Endothelial cell of umbilical vein (primary cell): ENCODE results near the gene COLGALT1. TPM values are rescaled to one million over a fixed set of nuclear protein-coding genes. Genes with fewer than 3 reads are reported as not detected.
"Not testable (repeated sequence)": the region's sequence is repeated elsewhere in the genome, so short reads cannot be mapped to it uniquely, and the experiment has no call there.

Experiments used
- BruUV-seq: library from RNA; stranded (reverse); fragments of 400-500 nt; replicated peaks from 2 replicates; lab custom pipeline; 2021; lab: Mats Ljungman, UMichigan
- CTCF ChIA-PET: fragments of 300-600, 350-600 bp; sonication (Branson Sonifier 250); formaldehyde crosslinking; loops from one replicate; lab custom pipeline; 2021; ENCODE audit warnings: antibody characterized with exemption, inconsistent platforms; lab: Charles Lee
- POLR2A ChIA-PET: fragments of 300-600, 350-600 bp; sonication (Branson Sonifier 250); formaldehyde crosslinking; loops from one replicate; lab custom pipeline; 2021; ENCODE audit warnings: antibody characterized with exemption, inconsistent platforms; lab: Charles Lee
- DNase-seq: peaks from one replicate; pipeline ENCODE4 v3.0.0-alpha.2; 2011; ENCODE audit warnings: low read depth, low spot score
- FAIRE-seq: peaks from 2 replicates; lab custom pipeline; 2011; peaks lifted over from hg19 to GRCh38; lab: Jason Lieb, UNC
- H2AFZ ChIP-seq: 2 replicates; pipeline ENCODE4 v1.6.0; 2012; ENCODE audit warnings: low read depth, low read length, control low read depth, inconsistent platforms
- H3K27ac ChIP-seq: 2 replicates; pipeline ENCODE4 v1.5.1; 2011; ENCODE audit warnings: low read depth, mild to moderate bottlenecking, control low read depth, low read length, moderate library complexity; ENCODE audit not compliant: insufficient read depth
- H3K27me3 ChIP-seq, 2 experiments: 2 replicates each; pipeline versions ENCODE4 v1.6.0 to v1.6.1; 2011; ENCODE audit warnings: low read length in 2 of 2, mixed read lengths in 1 of 2; ENCODE audit not compliant: control insufficient read depth in 2 of 2, insufficient read depth in 2 of 2
- H3K36me3 ChIP-seq, 2 experiments: 2 replicates in 1 of 2; 3 replicates in 1 of 2; pipeline ENCODE4 v1.5.1; 2011; ENCODE audit warnings: low read length in 2 of 2, mild to moderate bottlenecking in 1 of 2, moderate library complexity in 1 of 2; ENCODE audit not compliant: control insufficient read depth in 2 of 2, insufficient read depth in 2 of 2; ENCODE audit errors: extremely low read depth in 1 of 2
- H3K4me1 ChIP-seq: 3 replicates; pipeline ENCODE4 v1.5.1; 2011; ENCODE audit warnings: mild to moderate bottlenecking, low read length; ENCODE audit not compliant: control insufficient read depth, insufficient read depth; ENCODE audit errors: extremely low read depth
- H3K4me2 ChIP-seq: 2 replicates; pipeline ENCODE4 v1.6.1; 2011; ENCODE audit warnings: low read length, control low read depth, mixed read lengths; ENCODE audit not compliant: insufficient read depth
- H3K4me3 ChIP-seq, 3 experiments: fragments of 200-600 bp in 1 of 3; sonication (generic), shearing (Covaris generic) in 1 of 3; replicated peaks in 1 of 3; 2 replicates each; pipeline ENCODE4 v1.5.1; 2011 to 2016; ENCODE audit warnings: control low read depth in 3 of 3, low read length in 3 of 3, mild to moderate bottlenecking in 2 of 3, inconsistent platforms in 1 of 3, low read depth in 1 of 3, moderate library complexity in 1 of 3; ENCODE audit not compliant: insufficient read depth in 1 of 3
- H3K79me2 ChIP-seq: 2 replicates; pipeline ENCODE4 v1.6.0; 2012; ENCODE audit warnings: low read length, inconsistent platforms; ENCODE audit not compliant: control insufficient read depth, insufficient read depth
- H3K9ac ChIP-seq: replicated peaks from 2 replicates; pipeline ENCODE3; 2011; ENCODE audit warnings: low read length, control low read depth; ENCODE audit not compliant: insufficient read depth; ENCODE audit errors: extremely low read depth
- H3K9me1 ChIP-seq: replicated peaks from 3 replicates; pipeline ENCODE4 v1.6.0; 2011; ENCODE audit warnings: mild to moderate bottlenecking, low read length; ENCODE audit not compliant: control insufficient read depth, insufficient read depth; ENCODE audit errors: extremely low read depth
- H3K9me3 ChIP-seq: replicated peaks from 2 replicates; pipeline ENCODE4 v1.5.1; 2012; ENCODE audit warnings: low read length, inconsistent platforms; ENCODE audit not compliant: control insufficient read depth, insufficient read depth
- H4K20me1 ChIP-seq: replicated peaks from 2 replicates; pipeline ENCODE3; 2011; ENCODE audit warnings: mild to moderate bottlenecking, low read length; ENCODE audit not compliant: control insufficient read depth, insufficient read depth; ENCODE audit errors: extremely low read depth
- CTCF ChIP-seq, 2 donors: IDR thresholded peaks; 1 replicate in 1 of 2; 2 replicates in 1 of 2; pipeline ENCODE4 v1.5.1; 2011; ENCODE audit warnings: low read length in 2 of 2, mild to moderate bottlenecking in 2 of 2, moderate library complexity in 2 of 2, control low read depth in 1 of 2, inconsistent platforms in 1 of 2, low read depth in 1 of 2; ENCODE audit not compliant: insufficient read depth in 1 of 2; ENCODE audit errors: extremely low read depth in 1 of 2
- dilution Hi-C: fragments of 300-500 bp; cut with MboI; formaldehyde crosslinking; loops from one replicate; pipeline ENCODE4 v1.15.0; 2019; ENCODE audit warnings: low sequenced_read_pairs; ENCODE audit not compliant: extremely low pct_ligation_motif_present
- intact Hi-C: fragments of 100-400 bp; cut with micrococcal nuclease; formaldehyde crosslinking; loops from one replicate; pipeline ENCODE4 v1.10.0; 2022
- polyA plus RNA-seq, 4 experiments: library from polyadenylated mRNA; depleted of rRNA in 3 of 4; stranded (reverse) in 3 of 4; unstranded in 1 of 4; fragments of >200 nt; gene quantifications; 2 replicates each; pipeline versions ENCODE4 v1.2.1 to v1.2.3, GENCODE V29; 2011 to 2012; ENCODE audit warnings: missing spikeins in 1 of 4
- total RNA-seq: library from RNA; stranded (reverse); gene quantifications from 2 replicates; pipeline ENCODE4 v1.2.3, GENCODE V29; 2021

Gene COLGALT1
- total and polyA plus RNA-seq, 2 donors (not counting 3 experiments of a cell fraction or from before 2014, with no cell fraction given) = 263 to 355 TPM

- Histone ChIP-seq H3K36me3 (peaks cover 0 to 7% of the 10 kb centered on the region in 2 experiments), H4K20me1 (no peaks in the 10 kb centered on the region), H3K4me3 (no peak overlapping the region), H3K9ac (no peak overlapping the region), H3K9me1 (no peaks in the 10 kb centered on the region), H3K27ac (no peak overlapping the region), H3K4me1 (peaks cover 2% of the 10 kb centered on the region), H2AFZ (no peak overlapping the region), H3K9me3 (peaks cover 4% of the 10 kb centered on the region), H3K4me2 (no peak overlapping the region), H3K27me3 (no peaks in the 10 kb centered on the region), H3K79me2 (peaks cover 3% of the 10 kb centered on the region)
- no TSS peak for BruUV-seq
- ChIA-PET CTCF (interaction anchor here (1.8 kb wide), 1 partner anchor 10 kb away, joined by 3 read pairs; no protein-coding TSS in a partner anchor), POLR2A (no interaction called here)
- no peak for TF ChIP-seq CTCF (IDR thresholded peaks at IDR 0.05; ENCODE audit: extremely low read depth in 1 of 2, insufficient read depth in 1 of 2, low read depth in 1 of 2, low read length in 2 of 2)
- no peak for FAIRE-seq
- no peak for DNase-seq
- intact Hi-C loops = no loop called here
- dilution Hi-C loops = no loop called here
These were observed 37.6 kb upstream of the COLGALT1 start for GRCh38 chr19:17517898-17518297.

GRCh38 chr19:17518654-17519053 lies 36.8 kb upstream of the COLGALT1 start:
- FAIRE-seq, H3K27ac ChIP-seq, H2AFZ ChIP-seq, dilution Hi-C loops, H3K9ac ChIP-seq, H3K9me1 ChIP-seq, H3K4me3 ChIP-seq, H3K4me2 ChIP-seq, H4K20me1 ChIP-seq, H3K4me1 ChIP-seq, H3K79me2 ChIP-seq, BruUV-seq, H3K36me3 ChIP-seq, intact Hi-C loops, DNase-seq, H3K9me3 ChIP-seq, H3K27me3 ChIP-seq: not testable (repeated sequence)
- CTCF ChIA-PET = interaction anchor here (1.8 kb wide), 1 partner anchor 10 kb away, joined by 3 read pairs; no protein-coding TSS in a partner anchor
- POLR2A ChIA-PET = interaction anchor here (0.7 kb wide), 1 partner anchor 12 kb away, joined by 5 read pairs; no protein-coding TSS in a partner anchor
